Uterine smooth muscle cell (primary cell): ENCODE data around the gene KIR3DL2. TPM values are rescaled to one million over a fixed set of nuclear protein-coding genes. Genes with fewer than 3 reads are reported as not detected.

Experiments used
- total RNA-seq: library from RNA; depleted of rRNA; stranded (reverse); fragments of >200 nt; gene quantifications from 2 replicates; pipeline ENCODE4 v1.2.3, GENCODE V29; 2014

Gene KIR3DL2
- total RNA-seq, result not detected in 2 replicates

DNA sequence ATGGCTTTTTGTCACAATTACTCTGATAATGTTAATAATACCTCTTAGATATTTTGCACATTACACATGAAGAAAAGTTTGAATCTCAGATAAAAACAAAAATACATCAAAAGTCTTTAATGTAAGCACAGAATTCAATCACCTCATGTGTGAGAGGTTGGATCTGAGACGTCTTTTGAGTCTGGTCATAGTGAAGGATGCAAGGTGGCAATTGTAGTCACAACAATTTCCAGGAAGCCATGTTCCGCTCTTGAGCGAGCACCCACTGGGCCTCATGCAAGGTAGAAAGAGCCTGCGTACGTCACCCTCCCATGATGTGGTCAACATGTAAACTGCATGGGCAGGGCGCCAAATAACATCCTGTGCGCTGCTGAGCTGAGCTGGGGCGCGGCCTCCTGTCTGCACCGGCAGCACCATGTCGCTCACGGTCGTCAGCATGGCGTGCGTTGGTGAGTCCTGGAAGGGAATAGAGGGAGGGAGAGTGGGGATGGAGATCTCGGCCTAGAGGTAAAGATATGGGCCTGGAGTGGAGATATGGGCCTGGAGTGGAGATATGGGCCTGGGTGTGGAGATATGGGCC lies at the start of gene KIR3DL2:
TSS of gene KIR3DL2 (plus strand) at position 383 of the 580 bp plus-strand sequence. CDS start at position 416, 33 bp downstream.

DNA sequence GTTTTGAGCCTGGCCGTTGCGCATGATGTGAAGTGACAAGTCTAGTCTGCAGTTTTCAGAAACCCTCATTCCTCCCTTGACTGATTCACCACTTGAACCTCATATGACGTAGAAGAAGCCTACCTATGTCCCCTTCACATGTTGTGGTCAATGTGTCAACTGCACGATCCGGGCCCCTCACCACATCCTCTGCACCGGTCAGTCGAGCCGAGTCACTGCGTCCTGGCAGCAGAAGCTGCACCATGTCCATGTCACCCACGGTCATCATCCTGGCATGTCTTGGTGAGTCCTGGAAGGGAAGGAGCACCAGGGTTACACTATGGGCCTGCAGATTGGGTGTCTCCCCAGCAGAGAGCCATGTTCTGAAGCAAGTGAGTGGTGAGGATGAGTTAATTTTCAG lies 46.8 kb upstream of the KIR3DL2 start, which contains the start of gene KIR2DL4:
TSS of gene KIR2DL4 (plus strand) at position 201 of the 400 bp plus-strand sequence. CDS start at position 243, 42 bp downstream.

DNA sequence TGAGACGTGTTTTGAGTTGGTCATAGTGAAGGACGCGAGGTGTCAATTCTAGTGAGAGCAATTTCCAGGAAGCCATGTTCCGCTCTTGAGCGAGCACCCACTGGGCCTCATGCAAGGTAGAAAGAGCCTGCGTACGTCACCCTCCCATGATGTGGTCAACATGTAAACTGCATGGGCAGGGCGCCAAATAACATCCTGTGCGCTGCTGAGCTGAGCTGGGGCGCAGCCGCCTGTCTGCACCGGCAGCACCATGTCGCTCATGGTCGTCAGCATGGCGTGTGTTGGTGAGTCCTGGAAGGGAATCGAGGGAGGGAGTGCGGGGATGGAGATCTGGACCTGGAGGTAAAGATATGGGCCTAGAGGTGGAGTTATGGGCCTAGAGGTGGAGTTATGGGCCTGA lies 34.0 kb upstream of the KIR3DL2 start, which contains the start of gene KIR3DL1:
TSS of gene KIR3DL1 (plus strand) at position 218 of the 400 bp plus-strand sequence.

DNA sequence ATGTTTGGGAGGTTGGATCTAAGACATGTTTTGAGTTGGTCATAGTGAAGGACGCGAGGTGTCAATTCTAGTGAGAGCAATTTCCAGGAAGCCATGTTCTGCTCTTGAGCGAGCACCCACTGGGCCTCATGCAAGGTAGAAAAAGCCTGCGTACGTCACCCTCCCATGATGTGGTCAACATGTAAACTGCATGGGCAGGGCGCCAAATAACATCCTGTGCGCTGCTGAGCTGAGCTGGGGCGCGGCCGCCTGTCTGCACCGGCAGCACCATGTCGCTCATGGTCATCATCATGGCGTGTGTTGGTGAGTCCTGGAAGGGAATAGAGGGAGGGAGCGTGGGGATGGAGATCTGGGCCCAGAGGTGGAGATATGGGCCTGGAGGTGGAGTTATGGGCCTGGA lies 17.7 kb upstream of the KIR3DL2 start, which contains the start of gene KIR2DS4:
TSS of gene KIR2DS4 (plus strand) at position 181 of the 400 bp plus-strand sequence.

DNA sequence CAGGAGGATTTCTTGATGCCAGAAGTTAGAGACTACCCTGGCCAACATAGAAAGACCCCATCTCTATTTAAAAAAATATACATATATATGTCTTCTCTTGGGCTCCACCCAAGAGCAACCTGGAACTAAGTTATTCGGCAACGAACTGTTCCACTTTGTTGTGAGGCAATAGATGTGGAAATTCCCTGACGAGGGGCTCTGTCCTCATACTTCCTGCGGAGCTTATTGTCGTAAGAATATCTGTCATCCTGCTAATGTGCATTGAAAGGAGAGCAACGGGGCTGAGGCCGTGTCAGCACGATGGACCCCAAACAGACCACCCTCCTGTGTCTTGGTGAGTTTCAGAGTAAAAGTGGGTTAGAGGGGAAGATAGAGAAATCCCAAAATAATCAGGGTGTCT lies 23.7 kb downstream of the KIR3DL2 start, which contains the start of gene FCAR:
TSS of gene FCAR (plus strand) at position 246 of the 400 bp plus-strand sequence. CDS start at position 301, 55 bp downstream.

DNA sequence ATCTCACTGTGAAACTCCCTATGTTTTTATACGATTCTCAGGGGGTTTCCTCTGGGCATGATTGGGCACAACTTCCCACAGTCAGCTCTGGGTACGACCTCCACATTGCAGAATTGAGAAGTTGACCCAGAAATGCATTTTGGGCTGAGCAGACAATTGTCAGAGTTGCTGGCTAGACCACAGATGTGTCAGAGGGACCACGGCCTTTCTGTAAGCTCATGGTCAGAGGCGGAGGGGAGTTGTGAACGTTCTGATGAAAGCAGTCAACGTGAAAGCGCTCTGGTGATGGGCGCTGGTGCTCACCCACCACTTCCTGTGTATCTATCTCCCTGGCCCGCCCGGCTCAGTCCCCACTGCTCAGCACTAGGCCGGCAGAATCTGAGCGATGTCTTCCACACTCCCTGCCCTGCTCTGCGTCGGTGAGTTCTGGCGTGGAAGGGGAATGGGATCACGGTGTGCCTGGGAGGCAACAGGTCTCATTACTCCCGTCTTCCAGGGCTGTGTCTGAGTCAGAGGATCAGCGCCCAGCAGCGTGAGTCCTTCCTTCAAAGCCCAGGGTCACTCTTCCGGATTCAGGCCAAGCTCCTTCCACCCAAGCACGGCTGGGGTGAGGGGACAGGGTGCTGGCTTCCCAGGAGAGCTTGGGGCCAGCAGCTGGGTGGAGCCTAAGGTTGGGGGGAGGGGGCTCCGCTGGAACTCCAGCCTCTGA lies 55.7 kb downstream of the KIR3DL2 start, which contains the start of gene NCR1:
TSS of gene NCR1 (plus strand) at position 346 of the 709 bp plus-strand sequence. CDS start at position 386, 40 bp downstream.

Other genes with a start within 250 kb of the KIR3DL2 start
- not detected in 2 replicates for gene LILRB1, start 220.0 kb upstream of the KIR3DL2 start, total RNA-seq
- gene LILRB4, start 187.5 kb upstream of the KIR3DL2 start, total RNA-seq, result not detected in 2 replicates
- gene KIR3DL3, start 126.0 kb upstream of the KIR3DL2 start, total RNA-seq, result not detected in 2 replicates
- gene KIR2DL3, start 111.9 kb upstream of the KIR3DL2 start, total RNA-seq, result not detected in 2 replicates
- not detected in 2 replicates for gene KIR2DL1, start 80.7 kb upstream of the KIR3DL2 start, total RNA-seq
- gene KIR2DL4, start 46.8 kb upstream of the KIR3DL2 start, total RNA-seq, result not detected in 2 replicates
- gene KIR3DL1, start 34.0 kb upstream of the KIR3DL2 start, total RNA-seq, result not detected in 2 replicates
- gene KIR2DS4, start 17.8 kb upstream of the KIR3DL2 start, total RNA-seq, result not detected in 2 replicates
- not detected in 2 replicates for gene FCAR, start 23.8 kb downstream of the KIR3DL2 start, total RNA-seq
- not detected in 2 replicates for gene NCR1, start 55.7 kb downstream of the KIR3DL2 start, total RNA-seq
- gene NLRP7, start 97.1 kb downstream of the KIR3DL2 start, total RNA-seq, result 0.22 TPM in 1 of 2 replicates, not detected in the other
- under 0.01 and 0.33 TPM in 2 replicates for gene NLRP2, start 115.9 kb downstream of the KIR3DL2 start, total RNA-seq
- not detected in 2 replicates for gene GP6, start 187.8 kb downstream of the KIR3DL2 start, total RNA-seq
- gene RDH13, start 212.7 kb downstream of the KIR3DL2 start, total RNA-seq, result 10.7 and 11.0 TPM in 2 replicates
- 0.75 and 1.8 TPM in 2 replicates for gene EPS8L1, start 225.4 kb downstream of the KIR3DL2 start, total RNA-seq